AML-193 (cell line): ENCODE results near the gene GRID2.
A peak's percentile ranks its signal among the peaks of the same experiment; 100 is the strongest.

ENCODE experiments used
- DNase-seq, 2 experiments: peaks; one replicate each; lab custom pipeline; 2025; lab: John Stamatoyannopoulos, UW

The GRID2 gene

DNA sequence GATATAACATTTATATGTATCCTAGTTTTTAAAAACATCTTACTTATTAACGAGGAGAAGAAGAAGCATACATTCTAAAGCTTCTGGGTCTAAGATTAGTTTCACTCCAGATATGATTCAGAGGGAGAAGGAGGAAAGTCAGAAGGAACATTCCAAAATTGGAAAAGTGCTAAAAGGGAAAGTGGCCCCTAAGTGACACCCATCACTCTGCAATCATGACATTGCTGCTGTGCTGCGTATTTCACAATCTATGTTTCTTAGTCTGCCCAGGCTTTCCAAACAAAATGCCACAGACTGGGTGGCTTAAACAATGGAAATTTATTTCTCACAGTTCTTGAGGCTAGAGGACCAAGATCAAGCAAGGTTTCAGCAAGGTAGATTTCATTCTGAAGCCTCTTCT lies 1452.3 kb downstream of the GRID2 start:
- DNase-seq: no peak

- peak; percentile 3 to 4 for DNase-seq
These were observed 1455.7 kb downstream of the GRID2 start for GRCh38 chr4:93759506-93759905.

DNA sequence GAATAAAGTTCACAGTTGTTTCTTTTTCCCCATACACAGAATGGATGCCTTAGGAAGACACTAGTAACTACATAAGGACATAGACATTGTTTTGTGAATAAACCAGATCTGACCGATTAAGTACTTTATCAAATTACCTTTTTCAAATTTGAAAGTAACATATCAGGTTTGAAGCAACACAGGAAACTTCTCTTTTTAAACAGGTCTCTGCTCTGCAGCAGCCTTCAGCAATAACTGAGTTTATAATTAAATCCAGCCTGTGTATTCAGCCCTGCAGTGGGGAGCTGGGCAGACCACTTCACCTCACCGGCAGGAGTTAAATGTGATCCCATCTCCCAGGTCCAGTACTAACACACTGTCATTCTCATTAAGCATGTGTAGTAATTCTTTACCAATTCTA lies 1456.5 kb downstream of the GRID2 start:
- DNase-seq: no peak

DNA sequence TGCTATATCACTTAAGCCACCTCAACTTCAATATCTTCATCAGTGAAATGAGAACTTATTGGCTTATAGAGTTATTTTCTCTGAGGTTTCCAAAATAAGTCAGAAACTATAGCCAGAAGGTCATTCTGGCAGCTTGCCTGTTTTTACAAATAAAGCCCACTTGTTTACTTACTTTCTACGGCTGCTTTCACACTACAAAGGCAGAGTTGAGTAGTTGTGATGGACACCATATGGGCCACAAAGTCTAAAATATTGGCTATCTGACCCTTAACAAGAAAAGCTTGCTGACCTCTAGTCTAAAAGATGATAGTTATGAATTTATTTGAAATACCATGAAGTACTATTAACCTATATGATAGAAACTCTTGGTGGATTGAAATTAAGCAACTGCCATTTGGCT lies 1457.5 kb downstream of the GRID2 start:
- no peak for DNase-seq

- peak; percentile 32 to 58 for DNase-seq
These were observed 1461.0 kb downstream of the GRID2 start for GRCh38 chr4:93764639-93765246.

DNA sequence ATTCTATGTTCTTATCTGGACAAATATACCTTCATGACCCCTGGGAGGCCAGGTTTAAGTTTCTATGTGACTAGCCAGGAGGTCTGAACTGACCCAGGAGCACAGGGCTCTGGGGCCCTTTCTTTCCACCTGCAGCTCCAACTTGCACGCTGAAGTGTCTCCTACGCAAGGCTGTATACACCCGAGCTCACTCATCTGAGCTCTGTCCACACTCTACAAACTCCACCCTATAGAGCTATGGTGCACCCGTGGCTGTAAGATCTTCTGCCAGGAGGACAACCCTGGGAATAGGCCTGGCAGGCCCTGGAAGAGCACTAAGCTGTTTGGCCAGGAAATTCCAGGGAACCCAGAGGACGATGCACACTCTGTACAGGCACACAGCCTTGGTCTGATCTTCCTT lies 1464.2 kb downstream of the GRID2 start:
- no peak for DNase-seq

GRCh38 chr4:93770201-93770600 lies 1466.4 kb downstream of the GRID2 start:
- no peak for DNase-seq

DNA sequence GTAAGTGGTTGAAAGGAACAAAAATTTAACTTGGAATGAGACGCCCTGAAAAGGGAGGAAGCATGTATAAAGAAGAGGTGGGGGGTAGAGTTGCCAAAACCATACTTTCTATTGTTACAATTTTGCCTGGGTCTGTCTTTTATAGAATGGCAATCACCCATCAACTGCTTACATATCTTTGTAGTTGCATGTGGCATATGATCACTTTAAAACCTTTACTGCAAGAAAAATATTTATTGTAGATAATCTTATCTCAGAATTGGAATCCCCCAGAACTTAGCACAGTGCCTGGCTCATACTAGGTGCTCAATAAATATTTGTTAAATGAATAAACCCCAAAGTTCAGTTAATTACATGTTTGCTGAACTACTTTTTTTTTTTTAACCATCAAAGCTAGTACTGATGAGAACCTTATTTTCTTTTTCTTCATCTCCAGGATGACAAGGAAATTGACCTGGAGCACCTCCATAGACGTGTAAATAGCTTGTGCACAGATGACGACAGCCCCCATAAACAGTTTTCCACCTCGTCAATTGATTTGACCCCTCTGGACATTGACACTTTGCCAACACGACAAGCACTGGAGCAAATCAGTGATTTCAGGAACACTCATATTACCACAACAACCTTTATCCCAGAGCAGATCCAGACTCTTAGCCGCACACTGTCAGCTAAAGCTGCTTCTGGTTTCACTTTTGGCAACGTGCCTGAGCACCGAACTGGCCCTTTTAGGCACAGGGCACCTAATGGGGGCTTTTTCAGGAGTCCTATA lies 1468.1 kb downstream of the GRID2 start:
- DNase-seq: no peak

- DNase-seq: no peak
These were observed 1469.1 kb downstream of the GRID2 start for GRCh38 chr4:93772858-93773257.

DNA sequence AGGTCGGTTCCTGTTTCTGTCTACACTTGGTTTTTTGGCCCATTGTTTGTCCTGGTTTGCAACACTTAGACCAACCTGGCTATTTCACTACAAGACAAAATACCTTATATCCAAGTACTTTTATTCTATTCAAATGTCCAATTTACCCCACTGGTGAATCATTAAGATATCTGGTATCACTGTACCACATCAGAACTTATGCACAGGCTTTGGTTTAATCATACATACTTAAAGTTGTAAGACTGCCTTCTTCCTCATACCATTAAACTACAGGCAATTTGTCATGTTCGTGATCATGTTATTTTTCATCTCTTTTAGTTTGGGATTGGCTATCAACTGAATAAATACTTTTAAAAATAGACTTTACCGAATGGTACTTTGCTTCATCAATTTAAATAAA lies 1471.8 kb downstream of the GRID2 start:
- no peak for DNase-seq

- no peak for DNase-seq
These were observed 1472.8 kb downstream of the GRID2 start for GRCh38 chr4:93776386-93777080.

DNA sequence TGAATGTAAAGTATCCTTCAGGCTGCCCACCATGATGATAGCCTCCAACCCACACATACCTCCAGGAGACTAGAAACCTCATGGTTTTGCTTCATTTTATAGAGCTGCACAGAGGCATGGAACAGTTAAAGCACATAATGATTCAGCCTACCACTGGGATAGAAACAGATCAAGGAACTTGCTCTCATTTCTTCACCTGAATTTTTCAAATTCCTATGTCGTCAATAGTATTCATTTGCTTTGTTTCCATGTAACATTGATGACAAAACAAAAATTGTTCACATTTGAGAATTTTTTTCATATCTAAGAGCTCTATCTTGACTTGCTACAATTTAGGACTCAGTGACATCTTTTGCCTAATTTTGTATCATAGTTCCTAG lies 1473.3 kb downstream of the GRID2 start:
- DNase-seq: no peak

DNA sequence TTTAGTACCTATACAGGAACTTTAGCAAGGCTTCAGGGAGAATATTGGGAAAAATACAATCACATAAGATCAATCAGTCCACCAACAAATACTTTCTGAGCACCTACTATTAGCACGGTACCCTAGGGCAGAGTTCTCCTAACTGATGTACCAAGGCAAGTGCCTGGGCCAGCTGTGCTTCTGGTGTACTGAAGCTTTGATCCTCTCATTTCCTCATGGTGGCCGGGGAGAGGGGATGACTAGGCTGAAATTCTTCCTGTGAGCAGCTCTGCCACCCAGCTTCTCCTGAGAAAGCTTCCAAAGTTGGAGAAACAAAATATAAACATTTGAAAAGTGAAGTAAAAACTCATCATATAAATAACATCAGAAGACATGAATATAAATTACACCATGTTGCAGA lies 1475.5 kb downstream of the GRID2 start:
- no peak for DNase-seq

GRCh38 chr4:93780080-93780479 lies 1476.3 kb downstream of the GRID2 start:
- DNase-seq: no peak

GRCh38 chr4:93781198-93781597 lies 1477.4 kb downstream of the GRID2 start:
- DNase-seq: no peak

- DNase-seq: no peak
These were observed 1482.4 kb downstream of the GRID2 start for GRCh38 chr4:93786149-93786548.

GRCh38 chr4:93788712-93789111 lies 1484.9 kb downstream of the GRID2 start:
- peak in 1 of 2 experiments; percentile 4 for DNase-seq

- peak; percentile 50 to 55 for DNase-seq
These were observed 1487.9 kb downstream of the GRID2 start for GRCh38 chr4:93791570-93792195.

DNA sequence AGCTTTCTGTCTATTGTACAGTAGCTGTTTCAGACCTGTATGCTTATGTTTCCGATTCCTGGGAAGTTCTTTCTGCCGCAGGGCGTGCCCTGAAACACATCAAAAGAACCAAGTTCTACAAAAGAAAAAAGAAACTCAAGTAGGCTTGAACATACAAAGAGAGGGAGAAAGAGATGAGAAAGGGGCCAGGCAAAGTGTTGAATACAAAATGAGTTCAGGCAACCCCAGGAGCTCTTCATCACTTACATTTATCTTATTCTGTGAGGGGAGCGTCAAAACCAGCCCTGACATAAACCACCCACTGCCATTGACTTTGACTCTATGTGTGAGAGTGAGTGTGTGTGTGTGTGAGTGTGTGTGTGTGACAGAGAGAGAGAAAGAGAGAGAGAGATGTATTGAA lies 1498.3 kb downstream of the GRID2 start:
- no peak for DNase-seq

DNA sequence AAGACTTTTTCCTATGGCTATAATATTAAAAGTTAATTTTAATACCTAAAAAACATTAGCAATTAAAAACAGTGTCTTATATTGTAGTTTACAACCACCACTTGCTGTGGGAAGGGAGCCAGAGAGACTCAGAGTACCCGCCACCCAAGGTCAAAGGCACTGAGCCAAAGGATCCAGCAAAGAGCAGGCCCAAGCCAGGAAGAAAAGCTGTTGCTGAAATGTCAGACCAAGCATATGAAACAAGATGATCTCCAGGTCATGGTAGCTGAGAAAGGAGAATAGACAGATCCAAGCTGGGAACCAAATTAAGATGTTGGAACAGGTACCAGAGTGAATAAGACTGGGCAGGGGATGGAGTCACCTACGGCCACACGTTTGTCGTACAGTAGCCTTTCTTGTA lies 1506.0 kb downstream of the GRID2 start:
- no peak for DNase-seq

DNA sequence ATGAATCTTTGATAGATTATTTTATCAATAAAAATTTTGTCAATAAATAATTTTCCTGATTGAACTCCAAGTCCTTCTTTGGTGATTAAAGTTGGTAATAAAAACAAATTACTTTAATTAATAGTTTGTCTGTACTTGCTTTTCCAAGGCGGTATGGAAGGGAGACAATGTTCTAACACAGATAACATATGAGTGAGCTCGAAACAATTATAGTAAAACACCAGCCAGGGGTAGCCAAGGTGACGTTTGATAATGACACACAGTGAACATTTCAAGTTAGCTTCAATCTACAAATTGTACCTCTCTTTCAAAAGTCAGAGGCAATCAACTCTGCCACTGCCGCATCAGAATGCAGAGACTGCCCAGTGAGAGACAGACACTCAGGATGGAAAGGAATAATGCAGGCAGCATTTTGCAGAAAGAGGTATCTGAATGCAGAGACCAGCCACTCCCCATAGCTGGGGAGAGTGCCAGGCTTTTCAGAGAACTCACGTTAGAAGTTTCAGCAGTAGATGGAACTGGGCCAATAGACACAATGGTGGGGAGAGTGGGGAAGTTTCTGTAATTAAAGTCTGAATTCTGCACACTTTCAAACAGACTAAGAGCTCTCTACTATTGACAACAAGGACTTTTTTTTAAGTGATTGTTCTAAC lies 1506.7 kb downstream of the GRID2 start:
- DNase-seq: no peak

DNA sequence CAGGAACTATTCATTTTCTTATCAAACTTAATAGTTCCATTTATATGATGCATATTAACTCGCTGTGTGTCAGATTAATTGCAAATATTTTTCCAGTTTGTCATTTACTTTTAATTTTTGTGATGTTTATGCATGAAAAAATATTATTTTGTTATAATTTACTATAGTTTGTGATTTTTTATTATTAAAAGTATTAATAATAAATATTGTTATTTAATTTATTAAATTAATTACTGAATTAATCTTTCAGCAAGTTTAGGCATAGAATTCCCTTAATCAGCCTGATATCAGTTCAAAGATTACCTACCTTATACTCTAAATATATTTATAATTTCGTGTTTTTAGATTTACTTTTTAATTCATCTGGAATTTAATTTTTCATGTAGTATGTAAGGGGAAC lies 1509.3 kb downstream of the GRID2 start:
- DNase-seq: no peak
